ENCODE measurements around the gene HK1. TPM values are rescaled to one million over a fixed set of nuclear protein-coding genes. Genes with fewer than 3 reads are reported as not detected.

HK1 gene
- total and polyA plus RNA-seq, 4 donors = 1.8 to 166 (median 7.4) TPM

- H3K36me3 ChIP-seq (ENCODE audit: control insufficient read depth in 4 of 4, insufficient read depth in 3 of 4, low read depth in 1 of 4, low read length in 3 of 4) = no peaks in the 10 kb centered on the region
- no peaks in the 10 kb centered on the region for H3K27me3 ChIP-seq (ENCODE audit: control insufficient read depth in 4 of 4, insufficient read depth in 4 of 4, low read length in 3 of 4)
- TF ChIP-seq ATF3 (IDR thresholded peaks at IDR 0.05) (no peak), SP1 (IDR thresholded peaks at IDR 0.05) (no peak), JUND (IDR thresholded peaks at IDR 0.05) (no peak), HNF4G (IDR thresholded peaks at IDR 0.05) (no peak), RAD21 (IDR thresholded peaks at IDR 0.05) (no peak), CTCF (IDR thresholded peaks at IDR 0.05; ENCODE audit: low read depth, low read length, missing input control) (no peak), RXRA (IDR thresholded peaks at IDR 0.05) (no peak), NR2F2 (IDR thresholded peaks at IDR 0.05) (no peak), FOXA1 (IDR thresholded peaks at IDR 0.05) (no peak), GABPA (IDR thresholded peaks at IDR 0.05 in 1 of 2, conservative IDR thresholded peaks at IDR 0.05 in 1 of 2) (no peak), HNF4A (conservative IDR thresholded peaks at IDR 0.05) (no peak), MAX (IDR thresholded peaks at IDR 0.05) (no peak), ZBTB33 (IDR thresholded peaks at IDR 0.05) (no peak), EGR1 (IDR thresholded peaks at IDR 0.05; ENCODE audit: low read depth in 2 of 2) (no peak), REST (IDR thresholded peaks at IDR 0.05) (no peak), FOXA2 (IDR thresholded peaks at IDR 0.05) (no peak), TAF1 (conservative IDR thresholded peaks at IDR 0.05) (no peak), YY1 (IDR thresholded peaks at IDR 0.05) (no peak)
- H3K27ac ChIP-seq (ENCODE audit: low read depth in 1 of 2, low read length in 2 of 2) = no peak overlapping the region
- H3K4me1 ChIP-seq (ENCODE audit: control insufficient read depth in 4 of 4, insufficient read depth in 4 of 4, low read length in 3 of 4) = peaks cover 0 to 6% (median 0%) of the 10 kb centered on the region in 4 donors
- DNase-seq (ENCODE audit: low spot score) = peak; percentile 63
- WGBS = 84% methylated on average over 11 of the region's 11 CpGs
- H3K9me3 ChIP-seq (ENCODE audit: control insufficient read depth in 4 of 4, low read length in 3 of 4) = no peaks in the 10 kb centered on the region
- no peak overlapping the region for H3K9ac ChIP-seq (ENCODE audit: low read depth in 1 of 2, low read length in 2 of 2)
- H3K4me3 ChIP-seq (ENCODE audit: low read depth in 1 of 3, low read length in 3 of 3) = no peak overlapping the region
Measured at GRCh38 chr10:69242040-69242851, 36.0 kb upstream of the HK1 start.

All from liver (tissue), 9 donors.